Measurements from ENCODE around the gene KIF5C.

GRCh38 chr2:149040451-149040850 is 165.4 kb downstream of the KIF5C start:
- no peak for TF ChIP-seq POLR2A (IDR thresholded peaks at IDR 0.05)
- TF ChIP-seq CTCF (IDR thresholded peaks at IDR 0.05), result no peak
